NCI-H446 (cell line): ENCODE data around the gene FOSB.

ENCODE experiments used
- DNase-seq, 2 experiments: peaks; one replicate each; lab custom pipeline; 2025; lab: John Stamatoyannopoulos, UW

The FOSB gene

DNA sequence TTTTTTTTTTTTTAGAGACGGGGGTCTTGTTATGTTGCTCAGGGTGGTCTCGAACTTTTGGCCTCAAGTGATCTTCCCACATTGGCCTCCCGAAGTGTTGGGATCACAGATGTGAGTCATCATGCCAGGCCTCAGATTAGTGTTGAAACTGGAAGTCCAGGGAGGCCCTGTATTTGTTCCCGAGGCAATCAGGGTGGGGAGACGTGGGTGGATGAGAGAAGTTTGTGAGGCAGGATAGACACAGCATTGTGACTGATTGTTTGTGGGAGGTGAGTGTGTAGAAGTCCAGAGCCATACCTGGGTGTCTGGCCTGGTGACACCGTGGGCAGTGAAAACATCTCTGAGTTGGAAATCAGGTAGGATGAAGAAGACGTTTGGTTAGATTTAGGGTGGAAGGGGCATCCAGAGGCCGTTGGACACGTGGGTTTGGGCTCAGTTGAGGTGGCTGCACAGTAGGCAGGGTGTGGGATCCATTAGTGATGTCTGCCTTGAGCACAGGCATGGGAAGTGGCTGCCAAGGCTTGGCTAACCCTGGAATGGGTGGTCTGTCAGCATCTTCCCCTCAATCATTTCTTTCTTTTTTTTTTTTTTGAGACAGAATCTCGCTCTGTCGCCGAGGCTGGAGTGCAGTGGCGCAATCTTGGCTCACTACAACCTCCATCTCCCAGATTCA is 16.6 kb downstream of the FOSB start:
- no peak for DNase-seq

- DNase-seq: peak; percentile 94 to 99
Observed at GRCh38 chr19:45485305-45486077, 17.7 kb downstream of the FOSB start.

GRCh38 chr19:45488708-45489107 is 20.9 kb downstream of the FOSB start:
- no peak for DNase-seq

DNA sequence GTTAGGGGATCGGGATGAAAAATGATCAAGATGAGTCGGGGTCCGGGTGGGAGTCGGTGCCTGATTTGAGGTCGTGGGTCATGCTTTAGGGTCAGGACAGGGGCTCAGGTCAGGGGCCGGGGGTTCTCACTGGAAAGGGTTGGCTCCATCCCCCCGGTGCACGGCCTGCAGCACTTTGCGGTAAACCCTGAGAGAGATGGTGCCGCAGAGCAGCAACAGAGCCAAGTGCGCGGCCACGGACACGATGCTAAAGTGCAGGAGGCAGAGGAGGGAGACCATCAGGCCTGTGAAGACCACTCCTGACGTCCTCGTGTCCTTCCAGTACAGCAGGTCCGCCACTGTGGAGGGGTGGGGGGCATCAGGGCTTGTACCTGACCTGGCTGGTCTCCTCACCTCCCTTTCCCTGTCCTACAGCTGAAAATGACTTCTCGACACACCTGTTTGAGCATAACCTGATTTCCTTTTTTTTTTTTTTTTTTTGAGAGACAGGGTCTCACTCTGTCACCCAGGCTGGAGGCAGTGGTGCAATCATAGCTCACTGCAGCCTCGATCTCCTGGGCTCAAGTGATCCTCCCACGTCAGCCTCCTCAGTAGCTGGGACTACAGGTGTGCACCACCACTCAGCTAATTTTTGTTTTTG is 21.5 kb downstream of the FOSB start:
- DNase-seq: no peak

GRCh38 chr19:45492137-45492626 is 24.4 kb downstream of the FOSB start:
- no peak for DNase-seq

GRCh38 chr19:45492627-45493470 is 25.1 kb downstream of the FOSB start:
- no peak for DNase-seq

GRCh38 chr19:45494261-45494916 is 26.6 kb downstream of the FOSB start:
- DNase-seq: no peak

DNA sequence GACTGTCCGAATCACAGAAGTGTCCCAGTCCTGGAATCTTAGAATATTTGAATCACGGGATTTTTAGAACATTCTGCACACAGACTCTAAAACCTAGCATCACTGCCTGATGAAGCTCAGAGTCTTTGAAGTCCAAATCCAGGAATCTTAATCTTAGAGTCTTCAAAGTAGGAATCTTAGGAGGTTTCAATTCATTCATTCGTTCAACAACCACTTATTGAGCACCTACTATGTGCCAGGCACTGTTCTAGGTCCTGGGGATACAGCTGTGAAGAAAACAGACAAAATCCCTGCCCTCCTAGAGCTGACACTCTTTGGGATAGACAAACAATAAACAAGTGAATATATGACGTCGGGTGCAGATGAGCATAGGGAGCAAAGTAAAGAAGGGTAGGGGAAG is 27.4 kb downstream of the FOSB start:
- DNase-seq: no peak

DNA sequence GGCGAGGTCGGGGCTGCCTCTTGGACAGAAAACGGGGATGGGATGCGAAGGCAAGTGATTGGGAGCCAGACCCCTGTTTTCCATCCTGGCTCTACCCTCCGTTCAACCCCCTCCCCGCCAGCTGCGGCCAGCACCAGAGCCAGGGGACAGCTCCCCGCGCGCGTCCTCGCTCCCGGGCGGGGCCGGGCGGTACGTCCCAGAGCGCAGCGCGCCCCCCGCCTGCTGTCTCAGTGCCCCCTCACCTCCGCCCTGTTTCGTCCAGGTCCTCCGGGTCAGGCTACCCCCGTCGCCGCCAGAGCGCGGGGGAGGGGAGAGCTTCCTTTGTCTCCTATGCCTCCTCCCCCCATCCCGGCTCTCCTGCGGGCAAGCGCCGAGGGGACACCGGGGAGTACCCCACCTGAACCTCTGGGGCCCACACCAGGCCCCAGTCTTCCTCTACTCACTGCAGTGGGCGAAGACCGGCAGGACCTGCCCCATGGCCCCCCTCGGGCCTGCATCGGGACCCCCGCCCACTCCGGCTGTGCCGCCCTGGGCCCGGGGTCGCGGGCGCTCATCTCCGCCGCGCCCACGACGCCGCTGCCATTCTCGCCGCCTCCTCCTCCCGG is 28.7 kb downstream of the FOSB start:
- peak in 1 of 2 experiments; percentile 50 for DNase-seq

GRCh38 chr19:45497791-45498190 is 30.0 kb downstream of the FOSB start:
- DNase-seq: no peak

- no peak for DNase-seq
Observed at GRCh38 chr19:45498411-45499195, 30.8 kb downstream of the FOSB start, which contains the start of gene PPM1N. TSS of gene PPM1N (plus strand) at chr19:45498443. CDS start at chr19:45498473, 30 bp downstream.

- no peak for DNase-seq
Observed at GRCh38 chr19:45499196-45500180, 31.7 kb downstream of the FOSB start.

DNA sequence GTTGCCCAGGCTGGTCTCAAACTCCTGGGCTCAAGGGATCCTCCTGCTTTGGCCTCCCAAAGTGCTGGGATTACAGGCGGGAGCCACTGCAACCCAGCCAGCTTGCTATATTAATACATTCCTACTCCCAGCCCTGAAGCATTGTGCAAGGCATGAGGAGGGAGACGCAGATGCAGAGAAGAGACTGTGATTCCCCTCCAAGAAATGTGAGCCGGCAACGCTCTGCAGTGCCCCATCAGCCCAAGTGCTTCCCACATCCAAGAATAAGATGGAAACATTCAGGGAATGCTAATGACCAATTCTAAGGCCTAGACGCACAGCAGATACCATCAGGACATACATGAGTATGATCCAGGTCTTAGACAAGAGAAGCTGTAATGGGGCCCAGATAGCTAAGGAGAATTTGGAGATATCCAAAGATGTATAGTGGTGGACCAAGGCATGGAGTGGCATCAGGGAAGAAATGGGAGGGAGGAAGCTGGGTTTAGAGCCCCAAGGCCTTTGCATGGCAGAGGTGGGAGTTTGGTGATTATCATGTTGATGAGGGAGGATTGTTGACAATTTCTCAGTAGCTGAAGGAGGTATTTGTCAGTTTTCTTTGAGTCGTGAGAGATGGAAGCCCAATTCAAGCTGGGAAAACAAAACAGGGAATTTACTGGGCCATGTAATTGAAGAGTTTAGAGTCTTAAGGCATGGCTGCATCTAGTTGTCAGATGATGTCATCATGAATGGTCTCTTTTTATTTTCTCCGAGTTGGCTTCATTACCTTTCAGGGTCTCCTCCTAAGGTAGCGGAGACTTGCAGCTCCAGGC is 33.3 kb downstream of the FOSB start:
- DNase-seq: no peak

DNA sequence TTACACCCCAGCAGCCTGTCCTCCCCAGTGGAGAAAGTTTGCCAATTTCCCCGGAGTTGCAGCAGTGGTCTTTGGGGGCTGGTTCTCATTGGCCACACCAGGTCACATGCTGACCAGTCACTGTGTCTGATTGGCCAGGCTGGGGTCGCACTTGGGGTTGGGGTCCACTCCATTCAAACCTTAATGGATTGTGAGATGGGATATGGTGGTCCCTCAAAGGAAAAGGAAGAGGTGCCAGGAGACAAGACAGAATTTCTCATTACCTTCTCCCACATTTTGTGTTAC is 33.9 kb downstream of the FOSB start:
- DNase-seq: no peak

DNA sequence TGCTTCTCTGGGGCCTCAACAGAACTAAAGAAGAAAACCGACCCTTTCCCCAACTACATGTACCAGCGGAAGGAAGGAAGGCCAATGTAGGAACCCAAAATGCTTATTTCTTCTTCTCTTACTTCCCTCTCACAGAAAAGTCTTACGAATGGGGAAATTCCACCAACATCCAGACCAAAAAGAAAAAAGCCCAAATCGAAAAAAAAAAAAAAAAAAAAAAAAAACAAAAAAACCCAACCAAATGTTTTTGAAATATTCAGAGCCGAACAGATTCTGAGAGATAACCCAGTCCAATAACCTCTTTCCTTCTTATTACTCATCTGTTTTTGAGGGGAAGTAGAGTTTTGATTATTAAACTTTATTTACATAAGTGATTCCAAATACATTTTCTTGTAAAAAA is 34.3 kb downstream of the FOSB start:
- DNase-seq: no peak

DNA sequence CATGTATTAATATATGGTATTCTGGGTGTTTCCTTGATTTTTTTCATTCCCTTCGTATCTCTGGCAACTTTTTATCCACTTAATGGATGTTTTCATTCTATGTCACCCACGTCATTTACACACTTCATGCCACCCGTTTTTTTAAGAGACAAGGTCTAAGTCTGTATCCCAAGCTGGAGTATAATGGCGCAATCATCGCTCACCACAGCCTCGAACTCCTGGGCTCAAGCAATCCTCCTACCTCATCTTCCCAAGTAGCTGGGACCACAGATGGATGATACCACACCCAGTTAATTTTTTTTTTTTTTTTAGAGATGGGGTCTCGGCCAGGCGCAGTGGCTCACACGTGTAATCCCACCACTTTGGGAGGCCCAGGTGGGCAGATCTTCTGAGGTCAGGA is 36.1 kb downstream of the FOSB start:
- no peak for DNase-seq

- no peak for DNase-seq
Observed at GRCh38 chr19:45505151-45505995, 37.6 kb downstream of the FOSB start.

DNA sequence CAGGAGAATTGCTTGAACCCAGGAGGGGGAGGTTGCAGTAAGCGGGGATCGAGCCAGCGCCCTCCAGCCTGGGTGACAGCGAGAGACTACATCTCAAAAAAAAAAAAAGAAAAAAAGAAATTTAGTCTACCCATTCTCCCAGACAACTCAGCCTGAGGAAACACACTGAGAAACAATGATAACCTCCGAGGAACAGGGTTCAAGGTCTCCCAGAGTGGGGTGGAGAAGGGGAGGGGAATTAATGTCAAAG is 38.1 kb downstream of the FOSB start:
- DNase-seq: no peak
